Muscle of back (tissue), 11 donors: Measurements from ENCODE around the gene LSM2. TPM values are rescaled to one million over a fixed set of nuclear protein-coding genes. Genes with fewer than 3 reads are reported as not detected.

Source experiments
- DNase-seq, 3 donors: peaks; one replicate each; pipeline versions ENCODE4 v3.0.0 to v3.0.0-alpha.2; 2013
- polyA plus RNA-seq, 10 donors: library from polyadenylated mRNA; unstranded; fragments of 120-200 nt; gene quantifications; one replicate each; pipeline ENCODE4 v1.2.1, GENCODE V29; 2013; ENCODE audit not compliant: insufficient read length in 10 of 10

The LSM2 gene
- polyA plus RNA-seq, 10 donors = 46.2 to 63.6 (median 58.9) TPM

GRCh38 chr6:31778999-31779885 is 27.5 kb downstream of the LSM2 start:
- DNase-seq = no peak

DNA sequence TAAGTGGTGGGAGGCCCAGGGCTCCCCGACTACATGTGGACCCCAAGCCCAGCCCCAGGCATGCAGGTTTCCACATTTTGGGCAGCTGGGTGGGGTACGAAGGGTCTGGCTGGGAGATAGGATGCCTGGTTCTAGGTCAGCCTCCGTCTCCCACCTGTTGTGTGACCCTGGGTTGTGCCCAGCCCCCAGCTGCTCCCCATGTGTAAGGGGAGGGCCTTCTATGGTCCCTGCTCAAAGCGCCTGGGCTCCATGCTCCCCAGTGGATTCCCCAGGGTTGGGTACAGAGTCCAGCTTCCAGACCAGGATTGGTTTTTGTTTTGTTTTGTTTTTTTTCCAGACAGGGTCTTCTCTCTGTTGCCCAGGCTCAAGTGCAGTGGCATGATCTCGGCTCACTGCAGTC is 28.6 kb downstream of the LSM2 start:
- no peak for DNase-seq

DNA sequence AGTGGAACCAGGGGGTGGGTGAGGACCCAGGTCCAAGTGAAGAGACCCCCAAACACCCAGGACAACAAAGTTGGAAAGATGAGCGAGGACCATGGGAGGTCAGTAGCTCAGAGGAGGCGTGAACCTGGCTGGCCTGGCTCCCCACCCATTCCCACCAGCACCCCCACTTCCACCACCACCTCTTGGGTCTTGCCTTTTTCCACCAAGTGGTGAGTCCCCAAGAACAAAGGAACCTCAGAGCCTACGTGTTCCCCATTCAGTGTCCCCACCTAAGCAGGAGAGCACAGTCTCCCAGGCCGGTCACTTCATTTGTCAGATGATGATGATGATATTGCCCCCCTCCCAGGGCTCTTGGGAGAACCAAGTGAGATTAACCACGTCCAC is 29.1 kb downstream of the LSM2 start:
- DNase-seq = no peak

DNA sequence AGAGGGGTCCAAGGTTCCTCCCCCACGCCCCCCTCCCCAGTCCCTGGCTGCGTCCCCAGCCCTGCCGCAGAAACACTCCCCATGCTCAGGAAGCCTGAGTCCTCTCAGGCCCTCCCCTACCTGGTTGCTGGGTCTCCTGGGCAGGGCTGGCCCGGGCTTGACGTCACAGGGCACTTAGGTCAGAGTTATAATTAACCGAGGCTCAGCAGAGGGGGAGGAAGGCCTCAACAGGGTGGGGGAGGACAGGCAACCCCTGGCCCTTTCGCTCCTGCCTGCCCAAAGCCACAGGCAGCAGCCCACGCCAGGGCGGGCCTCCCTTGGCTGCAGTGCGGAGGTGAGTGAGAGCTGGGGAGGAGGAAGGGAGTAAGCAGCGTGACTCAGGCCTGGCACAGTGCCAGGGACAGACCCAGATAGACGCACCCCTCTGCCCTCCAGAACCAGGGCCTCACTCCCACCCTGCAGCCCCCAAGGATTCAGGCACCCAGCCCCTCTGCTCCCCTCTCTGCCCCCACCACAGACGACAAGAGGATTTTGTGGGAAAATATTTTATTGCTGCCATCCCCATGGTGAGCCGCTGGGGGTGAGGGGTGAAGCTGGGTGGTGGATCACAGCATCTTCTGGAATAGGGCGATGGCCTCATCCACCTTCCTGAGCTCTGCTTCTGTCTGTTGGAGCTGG is 29.6 kb downstream of the LSM2 start, which contains the start of gene VWA7:
VWA7 (minus strand) TSS at position 340 of the 678 bp plus-strand sequence. CDS start 549 bp downstream, outside the sequence.
- DNase-seq = peak in 2 of 3 donors; percentile 42 to 48

- DNase-seq = no peak
These were observed 30.2 kb downstream of the LSM2 start for GRCh38 chr6:31776485-31776988.

DNA sequence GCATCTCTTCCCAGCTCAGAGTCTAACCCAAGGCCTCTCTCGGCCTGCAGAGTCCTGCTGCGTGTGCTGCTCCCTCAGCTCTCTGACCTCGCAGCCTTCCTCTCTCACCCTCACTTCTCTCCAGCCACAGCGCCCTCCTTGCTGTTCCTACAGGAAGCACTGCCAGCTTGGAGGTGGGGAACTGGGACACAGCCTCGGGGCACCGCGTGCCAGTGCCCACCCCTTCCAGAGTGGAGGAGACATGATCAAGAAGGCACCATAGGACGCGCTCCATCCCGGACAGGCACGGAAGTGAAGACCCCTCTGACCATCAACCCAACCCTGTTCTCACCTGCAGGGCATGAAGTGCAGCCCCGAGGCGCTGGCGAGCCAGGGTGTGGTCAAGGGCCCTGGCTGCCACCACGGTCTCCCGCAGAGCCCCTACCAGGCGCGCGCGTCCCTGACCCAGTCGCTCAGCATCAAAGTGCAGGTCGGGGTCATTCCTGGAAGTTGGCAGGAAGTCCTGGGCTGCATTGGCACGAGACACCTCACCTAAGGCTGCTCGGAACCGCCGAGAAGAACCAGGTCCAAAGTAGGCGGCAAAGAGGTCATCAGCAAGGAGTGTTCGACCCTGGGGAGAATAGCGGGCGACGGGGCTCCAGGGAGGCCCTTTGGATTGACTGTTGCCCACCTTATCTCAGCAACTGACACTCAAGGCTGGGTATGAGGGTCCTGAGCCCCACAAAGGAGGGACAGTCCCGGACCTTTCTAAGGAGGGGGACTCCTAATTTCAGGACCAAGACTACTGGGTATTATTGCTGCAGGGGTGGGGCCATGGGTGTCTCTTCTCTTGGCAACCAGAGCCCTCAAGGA is 30.9 kb downstream of the LSM2 start:
- DNase-seq = no peak

DNA sequence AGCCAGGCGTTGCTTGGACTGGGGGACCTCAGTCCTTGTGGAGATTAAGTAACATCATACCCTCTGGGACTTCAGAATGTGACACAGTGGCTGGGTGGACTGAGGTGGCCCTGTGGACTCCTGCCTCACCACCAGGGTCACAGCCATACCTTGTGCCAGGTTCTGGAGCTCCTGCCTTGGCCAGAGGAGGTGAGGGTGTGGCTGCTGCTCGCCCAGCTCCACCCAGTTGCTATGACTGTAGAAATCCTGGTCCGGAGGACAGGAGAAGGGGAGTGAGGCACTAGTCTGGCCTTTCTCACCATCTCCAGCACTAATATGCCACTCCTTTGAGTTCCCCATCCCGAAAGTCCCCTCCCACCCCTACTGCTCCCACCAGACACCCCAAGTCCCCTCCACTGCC is 31.6 kb downstream of the LSM2 start:
- DNase-seq = no peak

- DNase-seq = no peak
These were observed 34.8 kb downstream of the LSM2 start for GRCh38 chr6:31771992-31772358.

GRCh38 chr6:31770860-31771259 is 35.9 kb downstream of the LSM2 start:
- no peak for DNase-seq

DNA sequence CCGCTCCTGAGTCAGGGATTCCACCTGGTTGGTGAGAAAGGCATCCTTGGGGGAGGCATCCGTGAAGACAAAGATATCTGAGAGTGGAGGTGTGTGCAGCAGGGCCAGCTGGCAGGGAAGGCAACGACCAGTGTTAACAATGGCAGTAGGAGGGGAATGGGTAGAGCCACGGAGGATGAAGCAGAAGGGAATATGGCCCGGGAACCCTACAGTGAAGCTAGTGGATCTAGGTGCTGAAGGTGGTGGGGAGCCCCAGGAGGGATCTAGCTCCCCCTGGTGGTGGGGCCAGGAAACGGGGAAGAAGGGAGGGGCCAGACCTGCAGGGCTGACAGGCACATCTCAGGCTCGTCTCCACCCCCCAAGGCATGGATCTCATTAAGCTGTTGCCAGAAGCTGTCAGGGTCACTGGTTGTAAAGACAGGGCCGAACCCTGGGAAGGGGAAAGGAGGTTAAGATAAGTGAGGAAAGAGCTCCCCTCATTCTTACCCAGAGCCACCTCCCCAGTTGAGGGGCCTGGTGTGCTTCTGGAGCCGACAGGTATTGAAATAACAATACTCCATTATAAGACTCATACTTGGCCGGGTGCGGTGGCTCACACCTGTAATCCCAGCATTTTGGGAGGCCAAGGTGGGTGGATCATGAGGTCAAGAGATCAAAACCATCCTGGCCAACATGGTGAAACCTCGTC is 36.9 kb downstream of the LSM2 start:
- DNase-seq = peak in 2 of 3 donors; percentile 23 to 45

DNA sequence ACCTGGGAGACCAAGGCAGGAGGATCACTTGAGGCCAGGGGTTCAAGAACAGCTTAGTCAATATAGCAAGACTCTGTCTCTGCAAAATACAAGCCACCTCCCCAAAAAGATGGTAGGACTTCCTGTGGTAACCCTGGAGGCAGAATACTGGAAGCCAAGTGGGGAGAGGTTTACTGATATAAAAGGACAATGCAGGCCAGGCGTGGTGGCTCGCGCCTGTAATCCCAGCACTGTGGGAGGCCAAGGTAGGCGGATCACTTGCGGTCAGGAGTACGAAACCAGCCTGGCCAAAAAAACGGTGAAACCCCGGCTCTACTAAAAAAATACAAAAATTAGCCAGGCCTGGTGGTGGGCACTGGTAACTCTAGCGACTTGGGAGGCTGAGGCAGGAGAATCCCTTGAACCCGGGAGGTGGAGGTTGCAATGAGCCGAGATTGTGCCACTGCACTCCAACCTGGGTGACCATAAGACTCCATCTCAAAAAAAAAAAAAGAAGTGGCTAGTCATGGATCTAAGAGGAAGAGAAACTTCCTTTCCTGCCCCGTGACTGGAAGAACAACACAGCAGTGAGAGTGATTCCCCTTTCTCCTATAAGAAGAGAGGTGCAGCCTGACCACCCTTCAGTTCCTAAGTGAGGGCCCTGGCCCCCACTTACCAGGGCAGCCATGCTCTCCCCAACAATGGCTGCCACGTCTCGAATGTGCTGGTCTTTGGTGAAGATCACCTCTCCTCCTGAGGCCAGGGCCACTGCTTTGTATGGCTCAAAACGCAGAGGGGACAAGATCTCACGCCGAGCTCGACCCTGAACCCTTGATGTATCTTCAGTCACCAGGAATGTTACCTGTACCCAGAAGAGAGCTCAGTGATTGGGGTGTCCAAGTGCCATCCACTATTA is 38.2 kb downstream of the LSM2 start:
- no peak for DNase-seq

- no peak for DNase-seq
These were observed 39.6 kb downstream of the LSM2 start for GRCh38 chr6:31767096-31767645.

- peak in 1 of 3 donors; percentile 34 for DNase-seq
These were observed 40.6 kb downstream of the LSM2 start for GRCh38 chr6:31765910-31766794.

DNA sequence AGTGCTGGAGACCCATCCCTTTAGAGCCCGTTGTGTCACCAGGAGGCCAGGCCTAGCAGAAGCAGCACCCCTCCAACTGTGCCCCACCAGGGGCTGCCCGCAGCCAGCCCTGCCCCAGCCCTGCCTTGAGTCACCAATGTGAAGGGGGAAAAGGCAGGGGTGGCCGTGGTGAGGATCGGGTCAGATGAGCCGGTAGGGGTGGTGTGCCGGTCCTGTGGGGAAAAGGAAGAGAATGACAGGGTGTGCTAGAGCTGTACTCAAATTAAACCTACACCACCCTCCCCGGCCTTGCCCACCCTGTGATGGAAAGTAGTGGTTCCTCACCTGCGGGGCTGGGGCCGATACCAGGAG is 41.2 kb downstream of the LSM2 start:
- no peak for DNase-seq

GRCh38 chr6:31764198-31764597 is 42.6 kb downstream of the LSM2 start:
- no peak for DNase-seq

DNA sequence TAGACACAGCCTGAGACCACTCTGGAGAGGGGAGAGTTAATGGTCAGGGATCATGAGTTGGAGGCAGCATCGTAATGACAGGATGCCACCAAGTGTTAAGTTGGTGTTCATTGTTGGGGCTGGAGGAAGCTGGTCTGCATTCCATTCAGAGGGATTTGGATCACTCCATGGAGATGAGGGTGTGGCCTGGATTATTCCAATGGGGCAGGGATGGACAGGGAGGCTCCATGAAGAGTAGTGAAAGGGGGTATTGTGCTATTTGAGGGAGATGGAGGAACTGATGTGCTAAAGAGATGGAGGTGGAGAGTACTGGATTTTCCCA is 43.2 kb downstream of the LSM2 start:
- DNase-seq = peak in 2 of 3 donors; percentile 26 to 48

DNA sequence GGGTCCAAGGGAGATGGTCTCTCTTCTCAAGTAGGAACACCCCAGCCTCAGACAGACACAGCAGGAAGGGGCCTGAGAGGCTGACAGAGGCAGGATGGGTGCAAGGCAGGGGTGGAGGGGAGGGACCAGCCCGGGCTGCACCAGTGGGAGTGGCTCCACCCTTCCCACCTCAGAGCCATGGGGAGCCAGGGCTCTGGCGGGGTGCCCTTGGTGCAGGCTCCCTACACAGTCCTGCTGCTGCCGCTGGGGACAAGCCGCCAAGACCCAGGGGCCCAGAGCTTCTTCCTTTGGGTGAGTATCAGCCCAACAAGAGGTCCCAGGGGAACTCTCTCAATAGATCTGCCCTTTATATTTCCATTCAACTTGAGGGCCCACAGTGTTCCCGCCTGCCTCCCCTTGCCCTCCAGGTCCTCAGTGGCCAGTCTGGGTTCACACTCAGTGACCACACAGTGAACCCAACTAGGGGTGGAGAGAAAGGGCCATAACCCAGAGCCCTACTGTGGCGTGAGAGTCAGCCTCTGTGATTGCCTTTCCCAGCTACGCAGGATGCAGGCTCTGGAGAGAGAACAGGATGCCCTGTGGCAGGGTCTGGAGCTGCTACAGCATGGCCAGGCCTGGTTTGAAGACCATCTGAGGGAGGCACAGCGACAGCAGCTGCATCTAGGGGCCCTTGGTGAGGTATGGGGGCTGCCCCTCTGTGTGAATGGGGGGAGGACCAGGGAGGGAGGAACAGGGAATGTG is 43.7 kb downstream of the LSM2 start:
- DNase-seq = no peak

DNA sequence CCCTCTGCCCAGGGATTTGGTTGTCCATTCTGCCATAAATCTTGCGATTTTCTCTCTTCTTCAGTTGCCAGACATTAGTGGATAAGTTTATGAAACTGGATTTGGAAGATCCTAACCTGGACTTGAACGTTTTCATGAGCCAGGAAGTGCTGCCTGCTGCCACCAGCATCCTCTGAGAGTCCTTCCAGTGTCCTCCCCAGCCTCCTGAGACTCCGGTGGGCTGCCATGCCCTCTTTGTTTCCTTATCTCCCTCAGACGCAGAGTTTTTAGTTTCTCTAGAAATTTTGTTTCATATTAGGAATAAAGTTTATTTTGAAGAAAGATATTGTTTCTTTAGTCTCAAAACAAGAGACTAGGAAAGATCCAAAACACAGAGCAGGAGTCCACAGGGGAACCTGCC is 44.4 kb downstream of the LSM2 start, which contains the start of gene SAPCD1:
SAPCD1 (plus strand) TSS at position 301 of the 400 bp plus-strand sequence. CDS start 399 bp downstream, outside the sequence.
- DNase-seq = no peak
